CD4-positive, alpha-beta T cell treated with Interferon gamma for 1 hour (primary cell): ENCODE data around the gene SEC14L1.

Source experiments
- DNase-seq: peaks from one replicate; pipeline ENCODE4 v3.0.0-alpha.2; 2020

SEC14L1 gene

DNA sequence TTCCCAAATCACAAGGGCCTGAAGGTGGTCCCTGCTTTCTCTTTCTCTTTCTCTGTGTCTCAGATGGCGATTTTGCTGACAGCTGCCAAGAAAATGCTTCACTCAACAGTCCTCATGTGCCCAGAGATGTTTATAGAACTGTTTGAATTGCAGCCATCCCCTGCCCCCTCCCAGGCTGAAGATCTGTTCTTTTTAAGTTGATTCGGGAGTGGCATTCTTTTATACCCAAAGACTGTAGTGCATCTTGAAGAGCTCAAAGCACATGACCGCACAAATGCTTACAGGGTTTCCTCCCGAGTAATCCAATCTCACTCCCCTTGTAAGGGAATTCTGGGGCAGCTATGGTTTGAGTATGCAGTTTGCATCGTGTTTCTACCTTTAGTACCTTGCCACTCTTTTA is 75.7 kb downstream of the SEC14L1 start:
- no peak for DNase-seq

- no peak for DNase-seq
Measured at GRCh38 chr17:77217123-77217522, 76.4 kb downstream of the SEC14L1 start.

DNA sequence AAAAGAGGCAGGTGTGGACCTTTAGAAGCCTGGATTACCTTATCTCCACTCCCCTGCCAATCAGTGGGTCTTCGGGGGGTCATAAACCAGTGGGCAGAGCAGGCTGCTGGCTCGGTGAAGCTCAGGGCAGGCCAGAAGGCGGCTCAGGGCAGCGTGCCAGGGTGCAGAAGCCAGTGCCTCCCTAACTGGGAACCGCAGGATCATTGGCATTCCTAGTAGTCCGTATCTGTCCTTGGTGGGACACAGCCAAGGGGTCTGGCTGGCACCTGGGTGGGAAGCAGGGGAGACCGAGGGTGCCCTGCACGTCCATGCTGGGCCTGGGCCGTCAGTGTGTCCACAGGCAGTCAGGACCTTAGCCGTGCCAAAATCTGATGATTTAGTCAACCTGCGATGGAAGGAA is 76.8 kb downstream of the SEC14L1 start:
- no peak for DNase-seq

GRCh38 chr17:77218902-77219301 is 78.1 kb downstream of the SEC14L1 start:
- no peak for DNase-seq

GRCh38 chr17:77222356-77222755 is 81.6 kb downstream of the SEC14L1 start:
- DNase-seq: no peak

- DNase-seq: no peak
Measured at GRCh38 chr17:77223642-77224420, 83.1 kb downstream of the SEC14L1 start.

- no peak for DNase-seq
Measured at GRCh38 chr17:77225265-77225664, 84.5 kb downstream of the SEC14L1 start.

GRCh38 chr17:77227461-77228240 is 86.9 kb downstream of the SEC14L1 start:
- no peak for DNase-seq

DNA sequence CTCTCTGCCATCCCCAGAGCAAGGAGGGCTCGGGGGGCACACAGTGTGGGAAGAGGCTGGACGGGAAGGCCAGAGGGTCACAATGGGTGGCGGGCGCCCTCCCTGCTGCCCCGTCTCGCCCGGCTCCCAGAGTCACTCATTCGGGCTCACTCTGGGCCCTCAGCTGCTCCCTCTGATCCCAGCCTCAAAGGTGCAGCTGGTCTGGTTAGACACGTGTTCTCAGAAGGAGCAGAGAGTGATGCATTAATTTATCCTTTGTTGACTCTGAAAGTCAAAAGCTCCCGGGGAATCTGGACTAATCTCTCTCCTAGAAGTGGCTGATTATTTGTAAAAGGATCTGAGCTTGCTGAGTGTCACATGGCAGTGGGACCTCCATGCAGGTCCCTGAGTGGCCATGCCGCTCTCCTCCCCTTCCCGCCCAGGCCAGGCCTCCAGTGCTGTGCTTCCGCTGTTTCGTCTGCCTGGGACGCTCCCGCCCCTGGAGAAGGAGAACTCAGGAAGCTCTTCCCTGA is 87.5 kb downstream of the SEC14L1 start:
- no peak for DNase-seq

GRCh38 chr17:77228816-77229215 is 88.0 kb downstream of the SEC14L1 start:
- DNase-seq: no peak

- no peak for DNase-seq
Measured at GRCh38 chr17:77229786-77230435, 89.1 kb downstream of the SEC14L1 start.

DNA sequence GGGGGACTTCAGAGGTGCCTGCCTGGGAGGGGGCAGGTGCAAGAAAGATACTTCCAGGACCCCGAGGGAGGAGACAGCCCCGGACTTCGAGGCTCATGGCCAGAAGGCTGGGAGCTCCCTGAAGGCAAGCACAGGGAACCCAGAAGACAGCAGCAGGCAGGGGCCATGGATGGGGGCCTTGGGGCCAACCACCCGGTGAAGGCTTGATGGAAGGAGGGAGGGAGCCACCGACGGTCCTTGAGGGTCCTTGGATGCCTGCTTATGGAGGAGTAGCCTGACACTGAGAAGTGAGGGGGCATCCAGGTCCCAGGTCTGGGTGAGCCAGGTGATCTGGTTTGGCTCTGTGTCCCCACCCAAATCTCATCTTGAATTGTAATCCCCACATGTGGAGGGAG is 89.7 kb downstream of the SEC14L1 start:
- DNase-seq: no peak

DNA sequence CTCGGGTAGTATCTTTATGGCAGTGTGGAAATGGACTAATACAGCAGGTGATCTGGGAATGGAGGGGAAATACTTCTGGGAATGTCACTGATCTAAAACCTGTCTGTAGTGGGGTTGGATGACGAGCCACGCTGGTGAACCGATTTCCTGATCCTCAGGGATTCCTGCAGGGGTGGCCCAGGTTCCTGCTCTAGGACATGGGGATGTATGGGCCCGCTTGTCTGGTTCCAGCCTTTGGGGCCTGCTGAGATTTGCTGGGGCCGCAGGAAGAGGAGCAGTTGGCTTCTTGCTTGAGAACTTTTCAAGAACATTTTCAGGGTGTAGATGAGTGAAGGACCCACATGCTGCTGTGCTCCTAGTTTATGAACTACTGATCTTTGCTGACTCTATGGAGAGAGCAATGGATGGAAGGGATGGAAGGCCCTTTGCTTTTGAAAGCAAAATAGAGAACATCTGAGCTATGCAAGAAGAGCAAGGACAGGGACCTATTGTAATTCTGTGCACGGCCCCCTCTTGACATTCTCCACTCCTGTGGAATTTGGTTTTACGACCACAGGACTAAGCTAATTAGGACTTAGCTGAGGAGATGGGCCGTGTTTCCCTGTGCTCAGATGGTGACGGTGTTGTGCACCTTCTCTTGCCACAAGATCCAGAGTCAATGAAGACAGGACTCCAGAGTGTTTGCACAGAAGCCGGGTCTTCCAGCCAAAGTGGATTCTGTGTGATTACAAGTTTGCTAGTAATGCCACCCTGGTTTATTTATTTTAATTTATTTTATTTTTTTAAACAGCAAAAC is 90.5 kb downstream of the SEC14L1 start:
- DNase-seq: no peak

GRCh38 chr17:77233127-77233526 is 92.4 kb downstream of the SEC14L1 start:
- no peak for DNase-seq

- peak; percentile 20 for DNase-seq
Measured at GRCh38 chr17:77233635-77234334, 93.0 kb downstream of the SEC14L1 start.

DNA sequence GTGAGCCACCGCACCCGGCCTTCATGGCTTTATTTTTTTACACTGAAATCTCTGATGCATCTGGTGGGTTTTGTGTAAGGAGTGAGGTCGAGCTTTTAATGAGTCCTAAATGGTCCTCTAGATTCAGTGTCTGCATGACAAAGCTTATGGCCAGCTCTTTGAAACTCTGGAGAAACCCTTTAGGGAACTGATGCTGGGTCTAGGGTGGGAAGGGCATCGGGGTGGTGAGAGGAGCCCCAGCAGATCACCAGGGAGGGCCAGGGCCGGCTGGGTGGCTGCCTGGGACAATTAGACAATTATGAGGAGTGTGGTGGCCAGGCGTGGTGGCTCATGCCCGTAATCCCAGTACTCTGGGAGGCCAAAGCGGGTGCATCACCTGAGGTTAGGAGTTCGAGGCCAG is 93.9 kb downstream of the SEC14L1 start:
- DNase-seq: no peak

GRCh38 chr17:77235370-77235941 is 94.7 kb downstream of the SEC14L1 start:
- DNase-seq: no peak

DNA sequence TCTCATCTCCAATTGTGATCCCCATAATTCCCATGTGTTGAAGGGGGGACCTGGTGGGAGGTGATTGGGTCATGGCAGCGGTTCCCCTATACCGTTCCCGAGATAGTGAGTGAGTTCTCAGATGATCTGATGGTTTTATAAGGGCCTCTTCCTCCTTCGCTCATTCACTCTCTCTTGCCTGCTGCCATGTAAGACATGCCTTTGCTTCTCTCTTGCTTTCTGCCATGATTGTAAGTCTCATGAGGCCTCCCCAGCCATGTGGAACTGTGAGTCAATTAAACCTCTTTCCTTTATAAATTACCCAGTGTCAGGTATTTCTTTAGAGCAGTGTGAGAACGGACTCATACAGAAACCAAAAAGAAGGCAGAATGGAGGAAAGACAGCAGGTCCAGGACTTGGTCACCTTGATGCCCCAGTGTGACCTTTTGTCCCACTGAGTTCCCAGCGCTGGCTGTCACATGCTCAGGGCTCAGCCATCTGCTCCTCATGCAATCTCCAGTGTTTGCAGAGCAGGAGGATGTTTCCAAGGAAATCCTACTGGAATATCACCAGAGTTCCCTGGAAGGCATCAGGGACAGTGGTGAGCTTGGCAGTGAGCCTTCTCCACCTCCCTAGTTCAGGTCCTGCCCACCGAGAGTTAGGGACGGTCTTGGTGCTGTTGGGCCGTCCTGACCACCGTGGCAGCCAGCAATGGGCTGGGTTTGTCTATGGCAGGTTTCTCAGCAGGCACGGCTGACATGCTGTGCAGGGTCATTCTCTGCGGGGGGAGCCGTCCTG is 96.7 kb downstream of the SEC14L1 start:
- DNase-seq: no peak

- no peak for DNase-seq
Measured at GRCh38 chr17:77240976-77241375, 100.2 kb downstream of the SEC14L1 start.

DNA sequence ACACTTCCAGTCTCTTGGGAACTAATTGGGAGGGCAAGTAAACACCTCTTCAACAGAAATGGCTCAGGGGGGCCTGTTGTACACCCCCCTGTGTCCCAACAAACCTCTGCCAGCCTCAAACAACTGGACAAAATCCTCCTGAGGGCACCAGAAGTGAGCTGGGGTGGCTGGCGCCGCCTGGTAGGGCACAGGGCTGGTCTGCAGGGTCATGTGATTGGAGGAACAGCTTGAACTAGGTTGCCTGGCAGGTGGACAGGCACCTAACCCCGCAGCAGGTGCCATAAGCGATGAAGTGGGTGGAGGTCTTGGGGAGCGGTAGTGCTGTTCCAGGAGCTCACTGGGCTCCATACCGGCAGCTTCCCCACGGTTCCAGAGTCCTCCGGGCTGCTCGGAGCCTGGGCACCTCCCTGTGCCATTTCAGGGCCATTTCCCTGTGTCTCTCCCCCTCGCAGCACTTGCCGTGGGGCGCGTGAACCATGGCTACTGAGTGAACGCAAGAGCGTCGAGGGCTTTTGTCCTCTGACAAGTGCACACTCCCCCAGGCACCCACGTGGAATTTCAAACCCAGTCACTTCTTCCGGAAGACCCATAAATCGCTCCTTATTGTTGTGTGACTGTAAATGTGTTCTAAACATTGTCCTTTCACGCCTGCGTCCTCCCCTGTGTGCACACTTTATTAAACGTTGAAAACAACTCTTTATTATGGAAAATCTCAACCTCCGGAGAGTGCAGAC is 101.5 kb downstream of the SEC14L1 start:
- no peak for DNase-seq
